Parathyroid adenoma (tissue), 2 donors: ENCODE data around the gene OR2T34.
"Not testable (repeated sequence)": the region's sequence is repeated elsewhere in the genome, so short reads cannot be mapped to it uniquely, and the experiment has no call there.

Experiments
- H2AFZ ChIP-seq: fragments of 300-600 bp; sonication (generic); one replicate; pipeline ENCODE4 v1.7.0; 2017; ENCODE audit warnings: antibody characterized with exemption, mild to moderate bottlenecking
- H3K27ac ChIP-seq: fragments of 300-600 bp; sonication (generic); one replicate; pipeline ENCODE4 v1.7.0; 2017
- H3K27me3 ChIP-seq: fragments of 300-600 bp; sonication (generic); one replicate; pipeline ENCODE4 v1.7.0; 2017; ENCODE audit warnings: low read length; ENCODE audit not compliant: control insufficient read depth, insufficient read depth
- H3K36me3 ChIP-seq: fragments of 300-600 bp; sonication (generic); one replicate; pipeline ENCODE4 v1.7.0; 2017; ENCODE audit warnings: low read length; ENCODE audit not compliant: control insufficient read depth, insufficient read depth
- H3K4me1 ChIP-seq: fragments of 300-600 bp; sonication (generic); one replicate; pipeline ENCODE4 v1.7.0; 2017; ENCODE audit warnings: control low read depth
- H3K4me2 ChIP-seq: fragments of 300-600 bp; sonication (generic); one replicate; pipeline ENCODE4 v1.7.0; 2017; ENCODE audit warnings: low read length
- H3K4me3 ChIP-seq: fragments of 300-600 bp; sonication (generic); one replicate; pipeline ENCODE4 v1.7.0; 2017; ENCODE audit warnings: low read depth, low read length
- H3K79me2 ChIP-seq: fragments of 300-600 bp; sonication (generic); one replicate; pipeline ENCODE4 v1.7.0; 2017; ENCODE audit warnings: control low read depth
- H3K9ac ChIP-seq: fragments of 300-600 bp; sonication (generic); one replicate; pipeline ENCODE4 v1.7.0; 2017; ENCODE audit warnings: mild to moderate bottlenecking
- H3K9me3 ChIP-seq: fragments of 300-600 bp; sonication (generic); one replicate; pipeline ENCODE4 v1.7.0; 2017; ENCODE audit warnings: low read length; ENCODE audit not compliant: control insufficient read depth
- donor health status: primary hyperparathyroidism.

Gene OR2T34

DNA sequence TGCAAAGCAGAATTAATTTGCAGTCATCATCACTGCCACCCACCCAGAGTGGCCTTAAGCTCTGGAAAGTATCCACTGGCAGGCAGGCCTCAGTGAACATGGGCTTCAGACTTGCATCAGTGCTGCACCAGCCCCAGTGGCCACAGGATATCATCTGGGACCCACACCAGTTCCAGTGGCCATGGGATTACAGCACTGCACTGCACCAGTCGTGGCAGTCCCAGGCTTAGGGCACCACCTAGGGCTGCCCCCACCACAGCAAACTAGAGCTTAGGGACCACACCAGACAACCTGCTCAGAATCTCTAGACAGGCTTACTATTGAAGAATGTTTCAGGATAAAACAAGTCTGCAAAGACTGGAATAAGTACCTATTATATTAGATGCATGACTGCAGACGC lies 27.2 kb downstream of the OR2T34 start:
- not testable (repeated sequence) for H3K27ac ChIP-seq, H3K9ac ChIP-seq, H3K79me2 ChIP-seq, H3K4me2 ChIP-seq, H2AFZ ChIP-seq, H3K4me1 ChIP-seq, H3K36me3 ChIP-seq, H3K9me3 ChIP-seq, H3K27me3 ChIP-seq, H3K4me3 ChIP-seq

DNA sequence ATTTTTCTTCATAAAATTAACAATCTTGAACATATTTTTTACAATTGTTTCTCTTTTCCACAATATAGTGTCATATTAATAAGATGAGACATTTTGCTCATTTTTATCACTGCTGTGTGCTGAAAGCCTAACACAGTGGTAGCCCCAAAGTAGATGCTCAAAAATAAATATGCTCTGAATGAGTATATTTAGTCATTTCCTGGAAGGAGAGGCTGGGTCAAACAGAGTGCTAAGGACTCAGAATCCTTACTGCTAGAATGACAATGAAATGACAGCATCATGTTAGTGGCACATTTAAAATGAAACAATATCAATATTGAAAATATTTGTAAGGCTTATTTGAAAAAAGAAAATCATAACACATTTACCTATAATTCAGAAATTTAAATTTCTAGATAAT lies 37.1 kb downstream of the OR2T34 start:
- not testable (repeated sequence) for H3K27ac ChIP-seq, H3K4me3 ChIP-seq, H3K4me2 ChIP-seq, H3K9ac ChIP-seq, H3K27me3 ChIP-seq, H3K36me3 ChIP-seq, H3K4me1 ChIP-seq, H3K79me2 ChIP-seq, H2AFZ ChIP-seq, H3K9me3 ChIP-seq
